ENCODE measurements around the gene IGFBPL1.

DNA sequence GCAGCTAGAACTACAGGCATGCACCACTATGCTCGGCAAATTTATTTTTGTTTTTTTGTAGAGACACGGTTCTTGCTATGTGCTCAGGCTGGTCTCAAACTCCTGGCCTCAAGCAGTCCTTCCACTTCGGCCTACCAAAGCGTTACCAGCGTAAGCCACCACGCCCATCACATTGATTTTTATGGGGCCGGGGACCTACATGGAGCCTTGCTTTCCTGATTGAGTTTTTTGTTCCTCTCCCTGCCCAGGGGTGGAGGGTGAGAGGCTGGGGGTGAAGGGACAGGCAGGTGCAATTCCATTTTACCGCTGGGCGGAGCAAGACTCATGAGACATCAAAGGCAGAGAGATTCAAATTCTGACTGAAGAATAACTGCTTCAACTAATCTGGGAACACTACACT is 29.8 kb downstream of the IGFBPL1 start:
- TF ChIP-seq, protein P1, sequence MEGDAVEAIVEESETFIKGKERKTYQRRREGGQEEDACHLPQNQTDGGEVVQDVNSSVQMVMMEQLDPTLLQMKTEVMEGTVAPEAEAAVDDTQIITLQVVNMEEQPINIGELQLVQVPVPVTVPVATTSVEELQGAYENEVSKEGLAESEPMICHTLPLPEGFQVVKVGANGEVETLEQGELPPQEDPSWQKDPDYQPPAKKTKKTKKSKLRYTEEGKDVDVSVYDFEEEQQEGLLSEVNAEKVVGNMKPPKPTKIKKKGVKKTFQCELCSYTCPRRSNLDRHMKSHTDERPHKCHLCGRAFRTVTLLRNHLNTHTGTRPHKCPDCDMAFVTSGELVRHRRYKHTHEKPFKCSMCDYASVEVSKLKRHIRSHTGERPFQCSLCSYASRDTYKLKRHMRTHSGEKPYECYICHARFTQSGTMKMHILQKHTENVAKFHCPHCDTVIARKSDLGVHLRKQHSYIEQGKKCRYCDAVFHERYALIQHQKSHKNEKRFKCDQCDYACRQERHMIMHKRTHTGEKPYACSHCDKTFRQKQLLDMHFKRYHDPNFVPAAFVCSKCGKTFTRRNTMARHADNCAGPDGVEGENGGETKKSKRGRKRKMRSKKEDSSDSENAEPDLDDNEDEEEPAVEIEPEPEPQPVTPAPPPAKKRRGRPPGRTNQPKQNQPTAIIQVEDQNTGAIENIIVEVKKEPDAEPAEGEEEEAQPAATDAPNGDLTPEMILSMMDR (IDR thresholded peaks at IDR 0.05; ENCODE audit: low read depth, low read length, missing input control) = no peak
- no peak for TF ChIP-seq GABPA (IDR thresholded peaks at IDR 0.05 in 1 of 2, conservative IDR thresholded peaks at IDR 0.05 in 1 of 2)
- TF ChIP-seq, protein P2, sequence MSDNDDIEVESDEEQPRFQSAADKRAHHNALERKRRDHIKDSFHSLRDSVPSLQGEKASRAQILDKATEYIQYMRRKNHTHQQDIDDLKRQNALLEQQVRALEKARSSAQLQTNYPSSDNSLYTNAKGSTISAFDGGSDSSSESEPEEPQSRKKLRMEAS (IDR thresholded peaks at IDR 0.05) = no peak
- TF ChIP-seq, protein P3, sequence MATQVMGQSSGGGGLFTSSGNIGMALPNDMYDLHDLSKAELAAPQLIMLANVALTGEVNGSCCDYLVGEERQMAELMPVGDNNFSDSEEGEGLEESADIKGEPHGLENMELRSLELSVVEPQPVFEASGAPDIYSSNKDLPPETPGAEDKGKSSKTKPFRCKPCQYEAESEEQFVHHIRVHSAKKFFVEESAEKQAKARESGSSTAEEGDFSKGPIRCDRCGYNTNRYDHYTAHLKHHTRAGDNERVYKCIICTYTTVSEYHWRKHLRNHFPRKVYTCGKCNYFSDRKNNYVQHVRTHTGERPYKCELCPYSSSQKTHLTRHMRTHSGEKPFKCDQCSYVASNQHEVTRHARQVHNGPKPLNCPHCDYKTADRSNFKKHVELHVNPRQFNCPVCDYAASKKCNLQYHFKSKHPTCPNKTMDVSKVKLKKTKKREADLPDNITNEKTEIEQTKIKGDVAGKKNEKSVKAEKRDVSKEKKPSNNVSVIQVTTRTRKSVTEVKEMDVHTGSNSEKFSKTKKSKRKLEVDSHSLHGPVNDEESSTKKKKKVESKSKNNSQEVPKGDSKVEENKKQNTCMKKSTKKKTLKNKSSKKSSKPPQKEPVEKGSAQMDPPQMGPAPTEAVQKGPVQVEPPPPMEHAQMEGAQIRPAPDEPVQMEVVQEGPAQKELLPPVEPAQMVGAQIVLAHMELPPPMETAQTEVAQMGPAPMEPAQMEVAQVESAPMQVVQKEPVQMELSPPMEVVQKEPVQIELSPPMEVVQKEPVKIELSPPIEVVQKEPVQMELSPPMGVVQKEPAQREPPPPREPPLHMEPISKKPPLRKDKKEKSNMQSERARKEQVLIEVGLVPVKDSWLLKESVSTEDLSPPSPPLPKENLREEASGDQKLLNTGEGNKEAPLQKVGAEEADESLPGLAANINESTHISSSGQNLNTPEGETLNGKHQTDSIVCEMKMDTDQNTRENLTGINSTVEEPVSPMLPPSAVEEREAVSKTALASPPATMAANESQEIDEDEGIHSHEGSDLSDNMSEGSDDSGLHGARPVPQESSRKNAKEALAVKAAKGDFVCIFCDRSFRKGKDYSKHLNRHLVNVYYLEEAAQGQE (IDR thresholded peaks at IDR 0.05) = no peak
- TF ChIP-seq HNF4G (IDR thresholded peaks at IDR 0.05) = no peak
- no peak for TF ChIP-seq TAF1 (conservative IDR thresholded peaks at IDR 0.05)
- TF ChIP-seq YY1 (IDR thresholded peaks at IDR 0.05) = no peak
- no peak for TF ChIP-seq RAD21 (IDR thresholded peaks at IDR 0.05)
- TF ChIP-seq SP1 (IDR thresholded peaks at IDR 0.05) = no peak
- TF ChIP-seq, protein P4, sequence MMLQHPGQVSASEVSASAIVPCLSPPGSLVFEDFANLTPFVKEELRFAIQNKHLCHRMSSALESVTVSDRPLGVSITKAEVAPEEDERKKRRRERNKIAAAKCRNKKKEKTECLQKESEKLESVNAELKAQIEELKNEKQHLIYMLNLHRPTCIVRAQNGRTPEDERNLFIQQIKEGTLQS (IDR thresholded peaks at IDR 0.05) = no peak
- no peak for TF ChIP-seq FOXA2 (IDR thresholded peaks at IDR 0.05)
- TF ChIP-seq HNF4A (conservative IDR thresholded peaks at IDR 0.05) = no peak

Measured in liver (tissue), 3 donors.